HCT116 (cell line): Measurements from ENCODE around the gene PRPF6. TPM values are rescaled to one million over a fixed set of nuclear protein-coding genes. Genes with fewer than 3 reads are reported as not detected.

Source experiments
- ATAC-seq: fragments of 200-7000 bp; cut with Tn5 transposase; 2 replicates; pipeline ENCODE4 v1.9.1; 2020; ENCODE audit warnings: mild to moderate bottlenecking, moderate library complexity
- BruUV-seq: library from RNA; stranded (reverse); fragments of 400-500 nt; replicated peaks from 2 replicates; lab custom pipeline; 2021; lab: Mats Ljungman, UMichigan
- CTCF ChIA-PET: fragments of 300-600 bp; sonication (Branson Sonifier 250); formaldehyde crosslinking; loops from one replicate; lab custom pipeline; 2021; ENCODE audit warnings: antibody characterized with exemption; lab: Charles Lee
- POLR2A ChIA-PET: fragments of 300-600, 350-600 bp; sonication (Branson Sonifier 250); formaldehyde crosslinking; loops from one replicate; lab custom pipeline; 2021; ENCODE audit warnings: antibody characterized with exemption; lab: Charles Lee
- RAD21 ChIA-PET, 2 experiments: fragments of 300-600 bp; sonication (Branson Sonifier 250); formaldehyde crosslinking; loops; one replicate each; lab custom pipeline; 2023; ENCODE audit warnings: low total read pairs in 2 of 2; ENCODE audit not compliant: uncharacterized antibody in 2 of 2, unreplicated experiment in 2 of 2, low non-redundant PET in 1 of 2; lab: Charles Lee
- DNase-seq: peaks from one replicate; pipeline ENCODE4 v3.0.0-alpha.2; 2010; ENCODE audit warnings: low read depth, low spot score
- H2AFZ ChIP-seq: fragments of 200-600 bp; shearing (Covaris generic), sonication (generic); 2 replicates; pipeline ENCODE4 v1.6.1; 2017; ENCODE audit warnings: low read depth, mixed run types, mixed read lengths, antibody characterized with exemption, low read length; ENCODE audit not compliant: poor library complexity, severe bottlenecking
- H3K27ac ChIP-seq: 2 replicates; pipeline ENCODE4 v1.5.1; 2012; ENCODE audit warnings: low read depth, low read length
- H3K27me3 ChIP-seq: fragments of 200-600 bp; sonication (generic); 2 replicates; pipeline ENCODE4 v1.6.1; 2016; ENCODE audit warnings: mixed run types, low read length, mixed read lengths; ENCODE audit not compliant: insufficient read depth
- H3K36me3 ChIP-seq, 2 experiments: fragments of 200-500 bp in 1 of 2; fragments of 200-600 bp in 1 of 2; sonication (Bioruptor generic) in 1 of 2; sonication (generic) in 1 of 2; 2 replicates each; pipeline versions ENCODE4 v1.5.1 to v1.6.1; 2014 to 2016; ENCODE audit warnings: low read length in 2 of 2, inconsistent platforms in 1 of 2, mixed read lengths in 1 of 2, mixed run types in 1 of 2; ENCODE audit not compliant: insufficient read depth in 2 of 2, control insufficient read depth in 1 of 2
- H3K4me1 ChIP-seq, 2 experiments: fragments of 200-600 bp in 1 of 2; sonication (generic) in 1 of 2; 2 replicates each; pipeline versions ENCODE4 v1.5.1 to v1.6.1; 2012 to 2017; ENCODE audit warnings: low read length in 2 of 2, inconsistent platforms in 1 of 2, mild to moderate bottlenecking in 1 of 2, mixed read lengths in 1 of 2, mixed run types in 1 of 2, moderate library complexity in 1 of 2; ENCODE audit not compliant: insufficient read depth in 2 of 2, control insufficient read depth in 1 of 2
- H3K4me2 ChIP-seq: fragments of 200-600 bp; sonication (generic); 2 replicates; pipeline ENCODE4 v1.6.1; 2017; ENCODE audit warnings: mixed run types, low read length, mixed read lengths
- H3K4me3 ChIP-seq, 2 experiments: fragments of 200-600 bp in 1 of 2; sonication (generic) in 1 of 2; replicated peaks in 1 of 2; 2 replicates each; pipeline ENCODE4 v1.5.1; 2011 to 2016; ENCODE audit warnings: low read length in 2 of 2, control low read depth in 1 of 2, low read depth in 1 of 2, mild to moderate bottlenecking in 1 of 2, mixed read lengths in 1 of 2, mixed run types in 1 of 2
- H3K79me2 ChIP-seq: fragments of 200-600 bp; sonication (generic); 2 replicates; pipeline ENCODE4 v1.6.1; 2017; ENCODE audit warnings: mild to moderate bottlenecking, mixed run types, low read length, moderate library complexity, mixed read lengths; ENCODE audit not compliant: insufficient read depth
- H3K9ac ChIP-seq: fragments of 200-600 bp; sonication (generic); 2 replicates; pipeline ENCODE4 v1.6.1; 2016; ENCODE audit warnings: low read length, mixed read lengths
- H3K9me2 ChIP-seq: fragments of 200-600 bp; sonication (generic), shearing (Covaris generic); 2 replicates; pipeline ENCODE4 v1.6.1; 2017; ENCODE audit warnings: mixed run types, mild to moderate bottlenecking, moderate library complexity; ENCODE audit not compliant: insufficient read depth
- H3K9me3 ChIP-seq, 2 experiments: fragments of 200-500 bp in 1 of 2; fragments of 200-600 bp in 1 of 2; sonication (Bioruptor generic) in 1 of 2; sonication (generic) in 1 of 2; 2 replicates each; pipeline ENCODE4 v1.6.1; 2014 to 2017; ENCODE audit warnings: low read length in 2 of 2, mixed read lengths in 2 of 2, inconsistent platforms in 1 of 2, low read depth in 1 of 2, mild to moderate bottlenecking in 1 of 2, mixed run types in 1 of 2, moderate library complexity in 1 of 2; ENCODE audit not compliant: control insufficient read depth in 1 of 2, insufficient read depth in 1 of 2
- H4K20me1 ChIP-seq: fragments of 200-600 bp; sonication (generic), shearing (Covaris generic); 2 replicates; pipeline ENCODE4 v1.6.1; 2017; ENCODE audit warnings: mixed run types, mild to moderate bottlenecking, moderate library complexity; ENCODE audit not compliant: insufficient read depth
- CEBPB ChIP-seq: IDR thresholded peaks from 2 replicates; pipeline ENCODE4 v1.6.1; 2012; ENCODE audit warnings: low read depth
- EZH2 ChIP-seq: fragments of 200-600 bp; sonication (generic); IDR thresholded peaks from 2 replicates; pipeline ENCODE4 v1.6.1; 2017; ENCODE audit warnings: antibody characterized with exemption, mixed run types
- EZH2phosphoT487 ChIP-seq: fragments of 200-600 bp; IDR thresholded peaks from 2 replicates; pipeline ENCODE4 v1.6.1; 2018; ENCODE audit warnings: antibody characterized with exemption, borderline replicate concordance
- POLR2AphosphoS5 ChIP-seq: IDR thresholded peaks from 2 replicates; pipeline ENCODE4 v1.6.1; 2011; ENCODE audit warnings: mild to moderate bottlenecking, low read depth, low read length, moderate library complexity
- SP1 ChIP-seq: IDR thresholded peaks from 2 replicates; pipeline ENCODE4 v1.6.1; 2012; ENCODE audit warnings: low read depth
- ZFX ChIP-seq: fragments of 450-650 bp; IDR thresholded peaks from 2 replicates; pipeline ENCODE4 v1.6.1; 2017
- intact Hi-C: fragments of 100-400 bp; cut with micrococcal nuclease; formaldehyde crosslinking; loops from 2 replicates; pipeline ENCODE4 v1.10.0; 2022
- total RNA-seq: library from RNA; stranded (reverse); gene quantifications from one replicate; pipeline ENCODE4 v1.2.1, GENCODE V29; 2021; ENCODE audit not compliant: unreplicated experiment

The PRPF6 gene
- total RNA-seq, 1 experiment from 2014 or later = 74.9 TPM

GRCh38 chr20:64048402-64049044 is 67.6 kb downstream of the PRPF6 start (continued):
- TF ChIP-seq SP1 (no peak), EZH2phosphoT487 (no peak), EZH2 (no peak)

DNA sequence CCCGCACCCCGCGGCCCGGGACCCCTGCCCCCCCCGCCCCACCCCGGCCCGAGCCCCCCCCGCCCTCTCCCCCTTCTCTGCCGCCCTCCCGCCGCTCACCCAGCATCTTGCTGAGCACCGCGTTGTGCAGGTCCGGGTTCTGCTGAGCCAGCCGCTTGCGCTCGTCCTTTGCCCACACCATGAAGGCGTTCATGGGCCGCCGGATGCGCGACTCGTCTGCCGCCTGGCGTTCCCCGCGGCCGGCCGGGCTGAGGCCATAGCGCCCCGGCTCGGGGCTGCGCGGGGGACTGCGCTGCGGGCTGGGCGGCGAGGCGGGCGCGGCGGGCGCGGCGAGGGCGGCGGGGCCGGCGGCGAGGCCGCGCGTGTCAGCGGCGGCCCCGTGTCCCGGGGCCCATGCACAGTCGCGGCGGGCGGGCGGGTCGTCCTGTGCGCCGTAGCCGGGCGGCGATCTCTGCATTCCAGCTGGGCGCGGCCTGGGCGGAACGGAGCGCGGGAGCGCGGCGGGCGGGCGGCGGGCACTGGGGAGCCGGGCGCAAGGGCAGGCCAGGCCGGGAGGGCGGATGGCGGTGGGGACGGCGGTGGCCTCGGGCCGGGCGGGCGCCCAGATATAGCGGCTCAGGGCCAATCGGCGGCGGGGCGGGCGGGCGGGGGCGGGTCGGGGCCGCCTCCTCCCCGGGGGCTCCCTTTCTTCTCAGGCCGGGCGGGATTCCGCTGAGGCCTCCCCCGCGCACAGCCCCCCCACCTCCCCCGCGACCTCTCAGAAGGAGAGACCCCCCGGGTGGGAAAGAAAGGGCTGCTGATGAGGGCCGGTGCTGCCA is 68.3 kb downstream of the PRPF6 start, which contains the start of gene SOX18:
Gene SOX18, minus strand, starts transcription at position 580 of the 818 bp plus-strand sequence. Its CDS starts 123 bp downstream, at position 457.
- intact Hi-C loops = no loop called here
- Histone ChIP-seq H3K9ac (peak within 1 kb of the TSS; percentile 51), H3K36me3 (no peaks in the 10 kb centered on the region), H2AFZ (no peak within 1 kb of the TSS), H3K27ac (peak within 1 kb of the TSS; percentile 51; the same call in 1 of the 2 replicates), H3K9me2 (no peaks in the 10 kb centered on the region), H3K4me1 (peaks cover 30 to 38% of the 10 kb centered on the region in 2 experiments), H3K4me3 (peak within 1 kb of the TSS; percentile 37 to 56), H3K79me2 (no peaks in the 10 kb centered on the region), H4K20me1 (no peaks in the 10 kb centered on the region), H3K9me3 (no peaks in the 10 kb centered on the region), H3K27me3 (no peaks in the 10 kb centered on the region), H3K4me2 (peak within 1 kb of the TSS; percentile 80)
- DNase-seq (no peak), ATAC-seq (peak; percentile 64)
- ChIA-PET RAD21 (no interaction called here), CTCF (interaction anchor here (1.0 kb wide), 1 partner anchor 10 kb away, joined by 3 read pairs; no protein-coding TSS in a partner anchor), POLR2A (no interaction called here)
- TF ChIP-seq POLR2AphosphoS5 (0 out of 2 replicates have a peak, but pooled peaks have one; percentile 48), CEBPB (no peak), ZFX (peak; percentile 66; the same call in 1 of the 2 replicates)
- no TSS peak for BruUV-seq
